ENCODE data around the gene NOX3.
A peak's percentile ranks its signal among the peaks of the same experiment; 100 is the strongest.

Gene NOX3

GRCh38 chr6:155400654-155400965 lies 55.0 kb downstream of the NOX3 start:
- no peak overlapping the region for H3K4me3 ChIP-seq (ENCODE audit: low read length)
- peak; percentile 41 for DNase-seq (ENCODE audit: low read depth)
- no peak for TF ChIP-seq CTCF (conservative IDR thresholded peaks at IDR 0.05; ENCODE audit: low read length)

DNA sequence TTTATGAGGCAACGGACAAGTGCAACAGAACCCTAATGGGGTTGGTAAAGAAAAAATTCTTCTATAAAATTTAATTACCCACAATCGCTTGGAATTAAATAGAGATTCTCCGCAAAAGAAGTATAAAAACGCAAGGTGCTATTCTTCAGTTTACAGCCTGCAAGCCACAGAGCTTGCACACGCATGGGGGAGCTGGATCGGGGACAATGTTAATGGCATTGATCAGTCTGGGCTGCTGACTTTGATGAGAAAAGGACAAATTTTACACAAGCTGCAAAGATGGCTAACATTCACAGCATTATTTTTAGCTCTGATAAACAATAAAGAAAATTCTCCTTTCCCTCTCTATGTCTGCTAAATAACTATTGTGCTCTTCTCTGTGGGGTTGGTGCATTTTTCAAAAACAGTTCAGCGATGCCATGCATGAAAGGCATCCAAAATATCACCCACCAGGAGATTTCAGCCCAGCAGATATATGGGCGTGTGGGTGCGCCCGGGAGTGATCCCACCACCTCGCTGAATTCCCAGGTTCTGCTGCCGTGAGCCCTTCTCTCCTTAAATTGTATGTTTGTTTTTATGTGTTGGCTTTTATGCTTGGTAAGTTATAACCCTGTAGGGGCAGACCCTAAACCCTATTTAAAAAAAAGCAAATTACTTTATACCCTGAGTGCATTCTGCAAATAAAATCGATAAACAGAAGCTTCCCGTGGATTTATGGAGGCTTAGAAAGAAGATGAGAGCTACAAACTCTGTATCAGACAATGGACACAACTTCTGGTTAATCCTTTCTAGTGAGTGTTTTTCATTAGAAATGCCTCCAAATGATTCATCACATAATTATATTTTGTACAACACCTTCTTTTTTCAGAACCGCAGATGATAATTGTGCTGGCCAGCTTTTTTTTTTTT lies 55.6 kb downstream of the NOX3 start:
- TF ChIP-seq CTCF (conservative IDR thresholded peaks at IDR 0.05; ENCODE audit: low read length): no peak
- DNase-seq (ENCODE audit: low read depth): no peak
- H3K4me3 ChIP-seq (ENCODE audit: low read length): no peak overlapping the region

DNA sequence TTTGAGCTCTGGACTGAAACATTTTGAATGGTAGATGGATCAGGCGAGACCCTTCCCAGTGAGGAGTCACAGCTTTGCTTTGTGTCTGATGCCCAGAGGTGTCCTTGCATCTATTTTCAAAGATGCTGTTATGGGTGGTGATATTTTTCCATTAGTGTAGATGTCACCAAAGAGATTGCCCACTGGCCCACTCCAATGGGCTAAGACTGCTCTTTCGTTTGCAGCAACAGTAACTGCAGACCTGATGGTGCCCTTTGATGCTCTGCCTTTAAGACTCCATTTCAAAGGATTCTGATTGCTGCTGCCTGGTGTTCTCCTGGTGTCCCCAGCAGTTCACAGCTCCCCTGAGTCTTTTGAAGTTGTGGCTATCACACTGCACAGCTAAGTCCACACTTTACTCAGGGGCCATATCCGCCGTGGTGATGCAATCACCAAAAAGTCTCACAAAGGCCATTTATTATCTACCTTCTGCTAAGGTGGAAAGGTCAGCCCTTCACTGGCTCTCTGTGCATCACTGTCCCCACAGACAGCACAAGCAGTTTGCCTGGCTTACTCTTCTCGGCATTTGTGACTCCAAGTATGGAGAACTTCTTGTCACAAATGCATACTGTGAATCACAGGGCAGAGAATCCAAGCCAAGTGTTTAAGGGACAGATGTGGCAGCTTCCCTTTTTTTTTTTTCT lies 56.4 kb downstream of the NOX3 start:
- DNase-seq (ENCODE audit: low read depth): no peak
- H3K4me3 ChIP-seq (ENCODE audit: low read length): no peak overlapping the region
- no peak for TF ChIP-seq CTCF (conservative IDR thresholded peaks at IDR 0.05; ENCODE audit: low read length)

GRCh38 chr6:155398701-155399061 lies 57.0 kb downstream of the NOX3 start:
- no peak for TF ChIP-seq CTCF (conservative IDR thresholded peaks at IDR 0.05; ENCODE audit: low read length)
- no peak overlapping the region for H3K4me3 ChIP-seq (ENCODE audit: low read length)
- no peak for DNase-seq (ENCODE audit: low read depth)

DNA sequence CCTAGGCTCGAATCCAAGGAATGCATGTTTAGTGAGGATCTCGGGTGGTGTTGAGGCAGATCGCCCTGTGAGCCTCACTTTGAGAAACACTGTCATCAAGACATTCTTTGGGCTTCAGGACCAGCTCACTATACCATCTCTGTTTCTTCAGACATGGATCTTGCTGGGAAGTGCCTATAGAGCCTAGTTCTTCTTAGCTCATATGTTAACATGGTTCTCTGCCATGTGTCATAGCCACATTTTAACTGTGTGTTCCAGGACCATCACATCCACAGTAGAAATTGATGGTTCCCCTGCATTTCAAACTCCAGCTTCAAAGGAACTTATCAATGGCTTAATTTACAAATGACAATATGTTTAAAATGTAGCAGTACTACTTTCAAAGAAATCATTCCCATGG lies 57.4 kb downstream of the NOX3 start:
- no peak for TF ChIP-seq CTCF (conservative IDR thresholded peaks at IDR 0.05; ENCODE audit: low read length)
- H3K4me3 ChIP-seq (ENCODE audit: low read length): no peak overlapping the region
- peak; percentile 20 for DNase-seq (ENCODE audit: low read depth)

DNA sequence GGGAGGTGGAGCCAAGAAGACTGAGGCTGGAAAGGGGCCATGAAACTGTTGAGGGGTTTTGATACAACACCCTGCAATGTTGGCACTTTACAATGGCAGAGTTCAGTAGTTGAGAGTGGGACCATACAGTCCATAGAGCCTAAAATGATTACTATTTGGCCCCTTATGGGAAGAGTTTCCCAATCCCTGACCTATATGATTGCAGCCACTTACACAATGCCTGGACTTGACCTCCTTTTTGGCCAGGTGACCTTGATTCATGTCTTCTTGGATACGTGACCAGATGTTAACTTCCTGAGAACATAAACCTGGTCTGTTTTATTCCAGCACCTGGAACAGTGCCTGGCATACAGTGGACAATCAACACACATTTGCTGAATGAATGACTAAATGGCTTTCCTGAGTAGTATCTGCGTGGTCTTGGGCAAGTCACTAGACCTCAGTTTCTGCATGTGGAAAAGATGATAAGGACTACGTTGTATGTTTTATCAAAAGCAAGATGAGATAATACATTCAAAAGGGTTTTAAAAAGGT lies 58.4 kb downstream of the NOX3 start:
- TF ChIP-seq CTCF (conservative IDR thresholded peaks at IDR 0.05; ENCODE audit: low read length): no peak
- no peak for DNase-seq (ENCODE audit: low read depth)
- H3K4me3 ChIP-seq (ENCODE audit: low read length): no peak overlapping the region

GRCh38 chr6:155396605-155397004 lies 59.0 kb downstream of the NOX3 start:
- no peak for TF ChIP-seq CTCF (conservative IDR thresholded peaks at IDR 0.05; ENCODE audit: low read length)
- no peak for DNase-seq (ENCODE audit: low read depth)
- H3K4me3 ChIP-seq (ENCODE audit: low read length): no peak overlapping the region
